ENCODE data around the gene DISP3. TPM values are rescaled to one million over a fixed set of nuclear protein-coding genes. Genes with fewer than 3 reads are reported as not detected.

The DISP3 gene
- polyA plus RNA-seq, 1 donor (not counting 4 experiments of a cell fraction or from before 2014, with no cell fraction given): not detected

DNA sequence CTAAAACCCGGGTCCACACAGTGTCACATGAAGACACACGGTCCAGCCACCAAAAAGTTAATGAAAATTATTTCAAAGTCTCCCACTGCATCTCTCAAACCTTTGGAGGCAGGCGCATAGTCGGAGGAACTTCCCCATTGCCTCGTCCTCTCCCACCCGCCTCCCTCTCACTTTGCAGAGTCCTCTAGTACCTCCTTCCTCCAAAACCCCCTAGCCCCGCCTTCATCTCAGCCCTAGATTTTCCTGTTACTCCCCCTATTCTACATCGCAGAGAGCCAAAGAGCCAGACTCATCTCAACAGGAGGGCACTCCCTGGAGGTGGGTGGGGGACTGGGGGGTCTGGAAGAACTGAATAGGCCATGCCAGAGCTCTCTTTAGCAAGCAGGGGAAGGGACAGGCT, 79.3 kb downstream of the DISP3 start:
- Histone ChIP-seq H3K4me3 (ENCODE audit: control insufficient read depth in 2 of 3, extremely low read depth in 1 of 3, insufficient read depth in 2 of 3, low read depth in 1 of 3, low read length in 3 of 3) (no peak overlapping the region), H3K9me1 (ENCODE audit: control insufficient read depth, extremely low read depth, insufficient read depth, low read length) (no peaks in the 10 kb centered on the region), H3K27me3 (ENCODE audit: control insufficient read depth, extremely low read depth, insufficient read depth, low read length) (peaks cover 14% of the 10 kb centered on the region), H3K9me3 (ENCODE audit: control insufficient read depth, low read depth, low read length) (no peaks in the 10 kb centered on the region), H3K36me3 (ENCODE audit: control insufficient read depth in 2 of 2, extremely low read depth in 1 of 2, insufficient read depth in 2 of 2, low read length in 2 of 2) (no peaks in the 10 kb centered on the region), H3K79me2 (ENCODE audit: control insufficient read depth, insufficient read depth, low read length) (no peaks in the 10 kb centered on the region), H3K27ac (ENCODE audit: control insufficient read depth, insufficient read depth, low read length) (no peak overlapping the region), H3K4me2 (ENCODE audit: control insufficient read depth, extremely low read depth, insufficient read depth, low read depth, low read length) (no peak overlapping the region), H2AFZ (ENCODE audit: control insufficient read depth, low read length) (no peak overlapping the region), H4K20me1 (ENCODE audit: control insufficient read depth, extremely low read depth, insufficient read depth, low read length) (no peaks in the 10 kb centered on the region), H3K4me1 (ENCODE audit: control insufficient read depth, extremely low read depth, insufficient read depth, low read length) (peaks cover 14% of the 10 kb centered on the region), H3K9ac (ENCODE audit: control insufficient read depth, extremely low read depth, insufficient read depth, low read length) (no peak overlapping the region)
- dilution Hi-C loops (cut with MboI; ENCODE audit: extremely low pct_ligation_motif_present, low sequenced_read_pairs): no loop called here
- no peak for TF ChIP-seq EZH2 (IDR thresholded peaks at IDR 0.05; ENCODE audit: low read length)
- TF ChIP-seq, protein P1, sequence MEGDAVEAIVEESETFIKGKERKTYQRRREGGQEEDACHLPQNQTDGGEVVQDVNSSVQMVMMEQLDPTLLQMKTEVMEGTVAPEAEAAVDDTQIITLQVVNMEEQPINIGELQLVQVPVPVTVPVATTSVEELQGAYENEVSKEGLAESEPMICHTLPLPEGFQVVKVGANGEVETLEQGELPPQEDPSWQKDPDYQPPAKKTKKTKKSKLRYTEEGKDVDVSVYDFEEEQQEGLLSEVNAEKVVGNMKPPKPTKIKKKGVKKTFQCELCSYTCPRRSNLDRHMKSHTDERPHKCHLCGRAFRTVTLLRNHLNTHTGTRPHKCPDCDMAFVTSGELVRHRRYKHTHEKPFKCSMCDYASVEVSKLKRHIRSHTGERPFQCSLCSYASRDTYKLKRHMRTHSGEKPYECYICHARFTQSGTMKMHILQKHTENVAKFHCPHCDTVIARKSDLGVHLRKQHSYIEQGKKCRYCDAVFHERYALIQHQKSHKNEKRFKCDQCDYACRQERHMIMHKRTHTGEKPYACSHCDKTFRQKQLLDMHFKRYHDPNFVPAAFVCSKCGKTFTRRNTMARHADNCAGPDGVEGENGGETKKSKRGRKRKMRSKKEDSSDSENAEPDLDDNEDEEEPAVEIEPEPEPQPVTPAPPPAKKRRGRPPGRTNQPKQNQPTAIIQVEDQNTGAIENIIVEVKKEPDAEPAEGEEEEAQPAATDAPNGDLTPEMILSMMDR (optimal IDR thresholded peaks at IDR 0.05 in 1 of 3, IDR thresholded peaks at IDR 0.05 in 1 of 3, conservative IDR thresholded peaks at IDR 0.05 in 1 of 3; ENCODE audit: extremely low read depth in 1 of 3, insufficient read depth in 2 of 3, low read length in 3 of 3): no peak
- no peak for FAIRE-seq
- no peak for DNase-seq (ENCODE audit: low read depth, low spot score)

DNA sequence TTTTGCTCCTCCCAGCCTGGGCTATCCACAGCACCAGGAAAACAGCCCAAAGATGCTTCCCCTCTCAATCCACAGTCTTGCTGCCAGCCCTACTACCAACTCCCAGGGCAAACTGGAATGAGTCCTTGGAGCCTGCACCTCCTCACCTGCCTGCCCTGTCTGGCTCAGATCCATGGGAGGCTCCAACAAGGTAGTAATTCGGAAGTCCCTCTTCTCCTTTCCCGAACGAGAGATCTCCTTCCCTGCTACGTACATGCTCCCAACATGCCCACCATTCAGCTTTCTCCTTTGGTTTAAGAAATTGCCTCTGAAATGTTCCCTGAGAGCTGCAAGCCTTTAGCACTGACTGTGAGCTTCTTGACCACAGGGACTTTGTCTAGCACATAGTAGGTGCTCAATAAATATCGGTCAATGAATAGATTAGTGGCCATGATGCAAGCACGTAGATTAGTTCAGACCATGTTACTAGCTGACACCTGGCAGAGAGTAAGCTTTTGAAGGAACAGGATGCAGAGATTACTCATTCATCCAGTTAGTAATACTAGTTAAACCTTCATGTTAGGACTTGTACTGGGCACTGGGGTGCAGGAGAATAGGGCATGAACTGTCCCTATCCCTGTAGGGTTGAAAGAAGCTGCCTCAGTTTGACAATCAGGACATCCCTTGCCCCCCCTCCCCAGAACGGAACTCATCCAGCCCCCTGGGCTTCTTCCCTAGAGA, 80.1 kb downstream of the DISP3 start:
- Histone ChIP-seq H2AFZ (ENCODE audit: control insufficient read depth, low read length) (no peak overlapping the region), H3K27ac (ENCODE audit: control insufficient read depth, insufficient read depth, low read length) (no peak overlapping the region), H3K9ac (ENCODE audit: control insufficient read depth, extremely low read depth, insufficient read depth, low read length) (no peak overlapping the region), H3K9me1 (ENCODE audit: control insufficient read depth, extremely low read depth, insufficient read depth, low read length) (no peaks in the 10 kb centered on the region), H4K20me1 (ENCODE audit: control insufficient read depth, extremely low read depth, insufficient read depth, low read length) (no peaks in the 10 kb centered on the region), H3K79me2 (ENCODE audit: control insufficient read depth, insufficient read depth, low read length) (no peaks in the 10 kb centered on the region), H3K4me1 (ENCODE audit: control insufficient read depth, extremely low read depth, insufficient read depth, low read length) (peaks cover 14% of the 10 kb centered on the region), H3K9me3 (ENCODE audit: control insufficient read depth, low read depth, low read length) (no peaks in the 10 kb centered on the region), H3K4me2 (ENCODE audit: control insufficient read depth, extremely low read depth, insufficient read depth, low read depth, low read length) (peak overlapping the region; percentile 7), H3K27me3 (ENCODE audit: control insufficient read depth, extremely low read depth, insufficient read depth, low read length) (peaks cover 14% of the 10 kb centered on the region), H3K4me3 (ENCODE audit: control insufficient read depth in 2 of 3, extremely low read depth in 1 of 3, insufficient read depth in 2 of 3, low read depth in 1 of 3, low read length in 3 of 3) (no peak overlapping the region), H3K36me3 (ENCODE audit: control insufficient read depth in 2 of 2, extremely low read depth in 1 of 2, insufficient read depth in 2 of 2, low read length in 2 of 2) (no peaks in the 10 kb centered on the region)
- DNase-seq (ENCODE audit: low read depth, low spot score) (peak; percentile 11), FAIRE-seq (peak; percentile 96)
- dilution Hi-C loops (cut with MboI; ENCODE audit: extremely low pct_ligation_motif_present, low sequenced_read_pairs): no loop called here
- TF ChIP-seq, protein P1 (optimal IDR thresholded peaks at IDR 0.05 in 1 of 3, IDR thresholded peaks at IDR 0.05 in 1 of 3, conservative IDR thresholded peaks at IDR 0.05 in 1 of 3; ENCODE audit: extremely low read depth in 1 of 3, insufficient read depth in 2 of 3, low read length in 3 of 3): no peak
- no peak for TF ChIP-seq EZH2 (IDR thresholded peaks at IDR 0.05; ENCODE audit: low read length)
